Measurements from ENCODE around the gene PTPRT.

Gene PTPRT

GRCh38 chr20:42565235-42565995, 624.3 kb downstream of the PTPRT start:
- Histone ChIP-seq H3K4me1 (ENCODE audit: control insufficient read depth, insufficient read depth, low read length) (no peaks in the 10 kb centered on the region), H3K9ac (ENCODE audit: low read depth, low read length) (no peak overlapping the region)

GRCh38 chr20:42559665-42560064, 630.0 kb downstream of the PTPRT start:
- Histone ChIP-seq H3K4me1 (ENCODE audit: control insufficient read depth, insufficient read depth, low read length) (no peaks in the 10 kb centered on the region), H3K9ac (ENCODE audit: low read depth, low read length) (no peak overlapping the region), H3K4me3 (ENCODE audit: low read depth, low read length) (no peak overlapping the region), H3K9me3 (ENCODE audit: control insufficient read depth, insufficient read depth, low read length) (no peaks in the 10 kb centered on the region), H3K36me3 (ENCODE audit: control insufficient read depth, insufficient read depth, low read length) (no peaks in the 10 kb centered on the region), H3K27me3 (ENCODE audit: control insufficient read depth, insufficient read depth, low read length) (no peaks in the 10 kb centered on the region), H3K27ac (ENCODE audit: low read depth, low read length) (no peak overlapping the region)

More at GRCh38 chr20:42565235-42565995, 624.3 kb downstream of the PTPRT start:
- Histone ChIP-seq H3K36me3 (ENCODE audit: control insufficient read depth, insufficient read depth, low read length) (no peaks in the 10 kb centered on the region), H3K4me3 (ENCODE audit: low read depth, low read length) (no peak overlapping the region), H3K9me3 (ENCODE audit: control insufficient read depth, insufficient read depth, low read length) (no peaks in the 10 kb centered on the region), H3K27ac (ENCODE audit: low read depth, low read length) (no peak overlapping the region), H3K27me3 (ENCODE audit: control insufficient read depth, insufficient read depth, low read length) (no peaks in the 10 kb centered on the region)

- Histone ChIP-seq H3K27me3 (ENCODE audit: control insufficient read depth, insufficient read depth, low read length) (no peaks in the 10 kb centered on the region), H3K36me3 (ENCODE audit: control insufficient read depth, insufficient read depth, low read length) (no peaks in the 10 kb centered on the region), H3K4me1 (ENCODE audit: control insufficient read depth, insufficient read depth, low read length) (no peaks in the 10 kb centered on the region), H3K27ac (ENCODE audit: low read depth, low read length) (no peak overlapping the region), H3K9ac (ENCODE audit: low read depth, low read length) (no peak overlapping the region), H3K9me3 (ENCODE audit: control insufficient read depth, insufficient read depth, low read length) (no peaks in the 10 kb centered on the region), H3K4me3 (ENCODE audit: low read depth, low read length) (no peak overlapping the region)
Measured at GRCh38 chr20:42556575-42556974, 633.1 kb downstream of the PTPRT start.

- Histone ChIP-seq H3K9ac (ENCODE audit: low read depth, low read length) (no peak overlapping the region), H3K4me1 (ENCODE audit: control insufficient read depth, insufficient read depth, low read length) (no peaks in the 10 kb centered on the region), H3K27me3 (ENCODE audit: control insufficient read depth, insufficient read depth, low read length) (no peaks in the 10 kb centered on the region), H3K27ac (ENCODE audit: low read depth, low read length) (no peak overlapping the region), H3K36me3 (ENCODE audit: control insufficient read depth, insufficient read depth, low read length) (no peaks in the 10 kb centered on the region), H3K9me3 (ENCODE audit: control insufficient read depth, insufficient read depth, low read length) (no peaks in the 10 kb centered on the region), H3K4me3 (ENCODE audit: low read depth, low read length) (no peak overlapping the region)
Measured at GRCh38 chr20:42553374-42553773, 636.3 kb downstream of the PTPRT start.

DNA sequence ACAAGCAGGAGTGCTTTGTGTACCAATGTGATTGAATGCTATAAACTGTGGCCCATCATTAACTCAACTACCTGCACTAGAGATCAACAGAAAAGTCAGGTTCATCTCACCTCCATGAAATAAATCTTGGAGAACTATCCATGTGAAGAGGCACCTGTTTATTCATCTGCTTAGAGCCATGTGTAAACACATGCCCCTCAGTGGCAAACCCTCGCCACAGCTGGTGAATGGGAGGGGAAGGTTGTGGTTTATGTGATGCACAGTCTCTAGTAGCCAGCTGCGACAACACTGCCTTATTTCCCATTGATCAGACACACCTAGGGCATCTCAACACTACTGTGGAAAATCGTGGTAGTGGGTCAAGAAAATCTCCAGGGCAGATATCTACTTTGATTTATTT, 640.2 kb downstream of the PTPRT start:
- H3K36me3 ChIP-seq (ENCODE audit: control insufficient read depth, insufficient read depth, low read length), result no peaks in the 10 kb centered on the region
- no peaks in the 10 kb centered on the region for H3K27me3 ChIP-seq (ENCODE audit: control insufficient read depth, insufficient read depth, low read length)
- H3K4me1 ChIP-seq (ENCODE audit: control insufficient read depth, insufficient read depth, low read length), result no peaks in the 10 kb centered on the region
- H3K9me3 ChIP-seq (ENCODE audit: control insufficient read depth, insufficient read depth, low read length), result no peaks in the 10 kb centered on the region
- H3K9ac ChIP-seq (ENCODE audit: low read depth, low read length), result no peak overlapping the region
- H3K27ac ChIP-seq (ENCODE audit: low read depth, low read length), result no peak overlapping the region
- no peak overlapping the region for H3K4me3 ChIP-seq (ENCODE audit: low read depth, low read length)

DNA sequence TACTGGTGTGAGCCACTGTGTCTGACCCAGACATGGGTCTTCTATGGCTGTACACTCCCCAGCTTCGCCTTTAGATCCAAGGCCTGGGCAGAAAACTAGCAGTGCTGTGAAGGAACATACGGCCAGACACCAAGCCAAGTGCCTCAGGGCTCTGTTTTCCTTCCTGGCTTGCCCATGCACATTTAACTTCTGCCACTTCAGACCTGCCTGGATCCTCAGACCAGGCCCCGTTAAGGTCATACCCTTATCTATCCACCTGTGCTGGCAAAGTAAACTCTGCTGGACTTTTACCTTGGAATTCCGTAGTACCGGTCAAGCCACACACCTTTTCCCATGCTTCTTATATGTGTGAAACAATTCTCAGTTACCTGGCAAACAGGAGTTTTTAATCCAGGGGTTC, 644.8 kb downstream of the PTPRT start:
- H3K9ac ChIP-seq (ENCODE audit: low read depth, low read length), result no peak overlapping the region

GRCh38 chr20:42532831-42533230, 656.9 kb downstream of the PTPRT start:
- no peaks in the 10 kb centered on the region for H3K27me3 ChIP-seq (ENCODE audit: control insufficient read depth, insufficient read depth, low read length)
- H3K9ac ChIP-seq (ENCODE audit: low read depth, low read length), result no peak overlapping the region
- H3K9me3 ChIP-seq (ENCODE audit: control insufficient read depth, insufficient read depth, low read length), result no peaks in the 10 kb centered on the region
- no peaks in the 10 kb centered on the region for H3K36me3 ChIP-seq (ENCODE audit: control insufficient read depth, insufficient read depth, low read length)
- H3K27ac ChIP-seq (ENCODE audit: low read depth, low read length), result no peak overlapping the region
- H3K4me3 ChIP-seq (ENCODE audit: low read depth, low read length), result no peak overlapping the region
- H3K4me1 ChIP-seq (ENCODE audit: control insufficient read depth, insufficient read depth, low read length), result no peaks in the 10 kb centered on the region

More for the DNA sequence above, 644.8 kb downstream of the PTPRT start:
- H3K27me3 ChIP-seq (ENCODE audit: control insufficient read depth, insufficient read depth, low read length), result no peaks in the 10 kb centered on the region
- H3K27ac ChIP-seq (ENCODE audit: low read depth, low read length), result no peak overlapping the region
- H3K36me3 ChIP-seq (ENCODE audit: control insufficient read depth, insufficient read depth, low read length), result no peaks in the 10 kb centered on the region
- no peak overlapping the region for H3K4me3 ChIP-seq (ENCODE audit: low read depth, low read length)
- no peaks in the 10 kb centered on the region for H3K4me1 ChIP-seq (ENCODE audit: control insufficient read depth, insufficient read depth, low read length)
- no peaks in the 10 kb centered on the region for H3K9me3 ChIP-seq (ENCODE audit: control insufficient read depth, insufficient read depth, low read length)

DNA sequence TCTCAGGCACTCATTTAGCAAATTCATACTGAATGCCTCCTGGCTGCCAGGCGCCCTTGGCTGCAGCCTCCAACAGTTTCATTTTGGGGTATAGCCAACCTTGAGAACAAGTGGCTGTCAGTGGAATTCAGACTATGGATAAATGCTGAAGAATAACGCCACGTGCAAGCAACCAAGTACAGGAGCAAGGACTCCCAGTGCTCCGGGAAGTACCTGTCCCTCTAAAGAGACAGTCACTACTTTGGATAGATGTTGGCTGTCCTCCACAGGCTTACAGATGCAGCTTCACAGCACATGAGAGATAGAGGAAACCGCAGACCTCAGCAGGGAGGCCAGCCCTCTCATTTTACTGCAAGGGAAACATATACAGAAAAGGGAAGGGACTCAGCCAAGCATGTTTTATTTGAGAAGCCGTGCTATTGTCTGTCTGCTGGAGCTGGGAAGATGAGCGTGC, 658.2 kb downstream of the PTPRT start:
- H3K9ac ChIP-seq (ENCODE audit: low read depth, low read length), result no peak overlapping the region
- no peaks in the 10 kb centered on the region for H3K36me3 ChIP-seq (ENCODE audit: control insufficient read depth, insufficient read depth, low read length)
- no peaks in the 10 kb centered on the region for H3K9me3 ChIP-seq (ENCODE audit: control insufficient read depth, insufficient read depth, low read length)
- H3K27ac ChIP-seq (ENCODE audit: low read depth, low read length), result no peak overlapping the region
- H3K4me1 ChIP-seq (ENCODE audit: control insufficient read depth, insufficient read depth, low read length), result no peaks in the 10 kb centered on the region
- no peaks in the 10 kb centered on the region for H3K27me3 ChIP-seq (ENCODE audit: control insufficient read depth, insufficient read depth, low read length)
- H3K4me3 ChIP-seq (ENCODE audit: low read depth, low read length), result no peak overlapping the region

GRCh38 chr20:42530855-42531448, 658.8 kb downstream of the PTPRT start:
- Histone ChIP-seq H3K36me3 (ENCODE audit: control insufficient read depth, insufficient read depth, low read length) (no peaks in the 10 kb centered on the region), H3K9ac (ENCODE audit: low read depth, low read length) (no peak overlapping the region)

GRCh38 chr20:42530191-42530590, 659.5 kb downstream of the PTPRT start:
- H3K4me3 ChIP-seq (ENCODE audit: low read depth, low read length), result no peak overlapping the region
- no peak overlapping the region for H3K9ac ChIP-seq (ENCODE audit: low read depth, low read length)
- H3K27me3 ChIP-seq (ENCODE audit: control insufficient read depth, insufficient read depth, low read length), result no peaks in the 10 kb centered on the region
- no peaks in the 10 kb centered on the region for H3K9me3 ChIP-seq (ENCODE audit: control insufficient read depth, insufficient read depth, low read length)
- H3K36me3 ChIP-seq (ENCODE audit: control insufficient read depth, insufficient read depth, low read length), result no peaks in the 10 kb centered on the region
- H3K27ac ChIP-seq (ENCODE audit: low read depth, low read length), result no peak overlapping the region
- H3K4me1 ChIP-seq (ENCODE audit: control insufficient read depth, insufficient read depth, low read length), result no peaks in the 10 kb centered on the region

More at GRCh38 chr20:42530855-42531448, 658.8 kb downstream of the PTPRT start:
- Histone ChIP-seq H3K4me1 (ENCODE audit: control insufficient read depth, insufficient read depth, low read length) (no peaks in the 10 kb centered on the region), H3K27me3 (ENCODE audit: control insufficient read depth, insufficient read depth, low read length) (no peaks in the 10 kb centered on the region), H3K27ac (ENCODE audit: low read depth, low read length) (no peak overlapping the region), H3K4me3 (ENCODE audit: low read depth, low read length) (no peak overlapping the region), H3K9me3 (ENCODE audit: control insufficient read depth, insufficient read depth, low read length) (no peaks in the 10 kb centered on the region)

GRCh38 chr20:42524058-42524457, 665.6 kb downstream of the PTPRT start:
- H3K4me1 ChIP-seq (ENCODE audit: control insufficient read depth, insufficient read depth, low read length), result no peaks in the 10 kb centered on the region
- H3K4me3 ChIP-seq (ENCODE audit: low read depth, low read length), result no peak overlapping the region
- no peaks in the 10 kb centered on the region for H3K9me3 ChIP-seq (ENCODE audit: control insufficient read depth, insufficient read depth, low read length)
- no peak overlapping the region for H3K27ac ChIP-seq (ENCODE audit: low read depth, low read length)
- H3K27me3 ChIP-seq (ENCODE audit: control insufficient read depth, insufficient read depth, low read length), result no peaks in the 10 kb centered on the region
- no peak overlapping the region for H3K9ac ChIP-seq (ENCODE audit: low read depth, low read length)
- no peaks in the 10 kb centered on the region for H3K36me3 ChIP-seq (ENCODE audit: control insufficient read depth, insufficient read depth, low read length)

Data from HUES48 (cell line).